Esophagus (tissue), 2 donors: ENCODE data around the gene DARS2. TPM values are rescaled to one million over a fixed set of nuclear protein-coding genes. Genes with fewer than 3 reads are reported as not detected.
A peak's percentile ranks its signal among the peaks of the same experiment; 100 is the strongest.
"Not testable (repeated sequence)": the region's sequence is repeated elsewhere in the genome, so short reads cannot be mapped to it uniquely, and the experiment has no call there.

Source experiments
- H3K27ac ChIP-seq, 2 donors: one replicate each; pipeline ENCODE4 v1.5.1; 2013; ENCODE audit warnings: low read depth in 2 of 2, mild to moderate bottlenecking in 2 of 2, inconsistent platforms in 1 of 2, low read length in 1 of 2, moderate library complexity in 1 of 2
- H3K27me3 ChIP-seq, 2 donors: one replicate each; pipeline ENCODE4 v1.6.1; 2013; ENCODE audit warnings: low read length in 2 of 2, control low read depth in 1 of 2, mild to moderate bottlenecking in 1 of 2; ENCODE audit not compliant: insufficient read depth in 2 of 2, control insufficient read depth in 1 of 2
- H3K36me3 ChIP-seq, 2 donors: one replicate each; pipeline ENCODE4 v1.6.1; 2013; ENCODE audit warnings: low read length in 1 of 2; ENCODE audit not compliant: control insufficient read depth in 2 of 2, insufficient read depth in 2 of 2
- H3K4me1 ChIP-seq, 2 donors: one replicate each; pipeline ENCODE4 v1.6.1; 2013; ENCODE audit warnings: low read length in 1 of 2; ENCODE audit not compliant: control insufficient read depth in 2 of 2, insufficient read depth in 2 of 2
- H3K4me3 ChIP-seq, 2 donors: one replicate each; pipeline ENCODE4 v1.5.1; 2013; ENCODE audit warnings: low read length in 2 of 2, mild to moderate bottlenecking in 2 of 2, low read depth in 1 of 2, moderate library complexity in 1 of 2
- H3K9me3 ChIP-seq, 2 donors: one replicate each; pipeline ENCODE4 v1.6.1; 2013; ENCODE audit warnings: mild to moderate bottlenecking in 2 of 2, low read depth in 1 of 2, low read length in 1 of 2, moderate library complexity in 1 of 2; ENCODE audit not compliant: control insufficient read depth in 2 of 2, insufficient read depth in 1 of 2
- WGBS, 2 donors: extraction: QIAGEN DNeasy Blood & Tissue Kit; methylation state at CpG; one replicate each; pipeline ENCODE4 v1.1.7; 2013; 5-methylcytosine and 5-hydroxymethylcytosine counted together
- polyA plus RNA-seq, 2 donors: library from polyadenylated mRNA; stranded (reverse); fragments of 200-250 nt; gene quantifications; one replicate each; pipeline ENCODE4 v1.2.3, GENCODE V29; 2013
- donor health status: healthy with polysubstance abuse.
- donor health status: Bipolar disorder and iron deficiency.

Gene DARS2
- 1 to 10 TPM; 6.4 to 7.9 TPM for polyA plus RNA-seq

GRCh38 chr1:173824315-173825081 lies at the start of gene DARS2, which contains the start of gene CENPL:
Gene DARS2, plus strand, starts transcription at chr1:173824673. Its CDS starts 557 bp downstream, at chr1:173825230.
Gene CENPL, minus strand, starts transcription at chr1:173824883. Its CDS starts 13,584 bp downstream, at chr1:173811299.
- WGBS, 2 donors = 0% methylated on average over 55 of the region's 55 CpGs
- no peaks in the 10 kb centered on the region for H3K4me1 ChIP-seq

DNA sequence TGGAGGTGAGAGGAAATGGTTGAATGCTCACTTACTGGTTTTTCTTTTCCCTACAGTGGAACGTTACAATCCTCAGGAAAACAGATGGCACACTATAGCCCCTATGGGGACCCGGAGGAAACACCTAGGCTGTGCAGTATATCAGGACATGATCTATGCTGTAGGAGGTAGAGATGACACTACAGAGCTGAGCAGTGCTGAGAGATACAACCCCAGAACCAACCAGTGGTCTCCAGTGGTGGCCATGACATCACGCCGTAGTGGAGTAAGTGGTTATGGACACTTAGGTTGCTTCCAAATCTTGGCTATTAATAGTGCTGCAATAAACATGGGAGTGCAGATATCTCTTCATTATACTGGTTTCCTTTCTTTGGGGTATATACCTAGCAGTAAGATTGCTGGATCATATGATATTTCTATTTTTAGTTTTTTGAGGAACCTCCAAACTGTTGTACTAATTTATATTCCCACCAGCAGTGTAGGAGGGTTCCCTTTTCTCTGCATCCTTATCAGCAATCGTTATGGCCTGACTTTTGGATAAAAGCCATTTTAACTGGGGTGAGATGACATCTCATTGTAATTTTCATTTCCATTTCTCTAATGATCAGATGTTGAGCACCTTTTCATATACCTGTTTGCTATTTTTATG lies 48.8 kb upstream of the DARS2 start:
- Histone ChIP-seq H3K4me3 (no peak overlapping the region), H3K36me3 (peaks cover 5 to 7% of the 10 kb centered on the region in 2 donors), H3K27ac (no peak overlapping the region), H3K4me1 (no peaks in the 10 kb centered on the region), H3K27me3 (no peaks in the 10 kb centered on the region), H3K9me3 (no peaks in the 10 kb centered on the region)
- WGBS, 2 donors = 91 to 97% methylated on average over 5 of the region's 5 CpGs

More at GRCh38 chr1:173824315-173825081, at the start of gene DARS2, which contains the start of gene CENPL:
- Histone ChIP-seq H3K4me3 (peak within 1 kb of the TSS; percentile 71 to 97), H3K27me3 (no peaks in the 10 kb centered on the region), H3K36me3 (no peaks in the 10 kb centered on the region), H3K9me3 (no peaks in the 10 kb centered on the region), H3K27ac (peak within 1 kb of the TSS; percentile 89 to 98)

DNA sequence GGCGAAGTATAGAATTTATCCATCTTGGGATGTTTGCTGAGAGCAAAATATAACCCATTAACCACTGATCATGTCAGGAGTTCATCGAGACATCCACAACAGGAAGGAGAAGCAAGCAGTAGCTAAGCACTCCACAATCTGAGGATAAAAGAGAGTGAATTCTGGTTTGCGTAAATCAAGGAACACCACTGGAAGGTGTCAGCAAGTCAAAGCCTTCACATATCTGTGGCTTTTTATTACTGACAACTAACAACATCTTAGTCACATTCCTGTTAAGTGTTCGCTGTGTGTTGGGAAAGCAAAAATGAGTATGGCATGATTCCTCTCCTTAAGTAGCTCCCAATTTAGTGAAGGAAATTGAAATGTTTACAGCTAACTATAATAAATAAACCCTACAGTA lies 44.5 kb upstream of the DARS2 start:
- H3K9me3 ChIP-seq = no peaks in the 10 kb centered on the region
- WGBS, 2 donors = 96 to 98% methylated on average over 4 of the region's 4 CpGs
- H3K27ac ChIP-seq = no peak overlapping the region
- H3K27me3 ChIP-seq = no peaks in the 10 kb centered on the region
- no peaks in the 10 kb centered on the region for H3K4me1 ChIP-seq
- H3K4me3 ChIP-seq = no peak overlapping the region
- H3K36me3 ChIP-seq = peaks cover 11 to 13% of the 10 kb centered on the region in 2 donors

- Histone ChIP-seq H3K9me3 (no peaks in the 10 kb centered on the region), H3K4me1 (no peaks in the 10 kb centered on the region), H3K27me3 (no peaks in the 10 kb centered on the region), H3K27ac (no peak overlapping the region), H3K4me3 (no peak overlapping the region), H3K36me3 (peaks cover 5 to 6% of the 10 kb centered on the region in 2 donors)
- 95% methylated on average over 7 of the region's 7 CpGs for WGBS, 2 donors
These were observed 39.5 kb upstream of the DARS2 start for GRCh38 chr1:173784997-173785396.

- no peaks in the 10 kb centered on the region for H3K36me3 ChIP-seq
- WGBS, 2 donors = 95 to 97% methylated on average over 2 of the region's 2 CpGs
- H3K4me1 ChIP-seq = no peaks in the 10 kb centered on the region
- no peak overlapping the region for H3K27ac ChIP-seq
- no peaks in the 10 kb centered on the region for H3K27me3 ChIP-seq
- H3K4me3 ChIP-seq = no peak overlapping the region
- no peaks in the 10 kb centered on the region for H3K9me3 ChIP-seq
These were observed 34.6 kb upstream of the DARS2 start for GRCh38 chr1:173789841-173790240.

DNA sequence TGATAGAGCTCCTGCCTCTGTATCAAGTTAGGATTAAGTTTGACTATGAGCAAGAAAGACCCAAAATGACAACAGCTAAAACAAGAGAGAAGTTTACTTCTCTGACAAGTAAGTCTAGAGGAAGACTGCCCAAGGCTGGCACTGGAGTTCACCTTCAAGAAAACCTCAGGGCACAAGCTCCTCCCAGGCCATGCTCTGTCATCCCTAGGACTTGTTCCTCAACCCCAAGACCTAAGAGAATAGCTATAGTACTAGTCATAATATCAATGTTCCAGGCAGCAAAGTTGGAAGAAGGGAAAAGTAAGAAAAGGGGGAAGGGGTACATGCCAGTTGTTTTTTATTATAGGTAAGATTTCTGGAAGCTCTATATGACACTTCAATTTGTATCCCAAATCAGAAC lies 26.4 kb upstream of the DARS2 start:
- Histone ChIP-seq H3K27me3 (no peaks in the 10 kb centered on the region), H3K27ac (no peak overlapping the region), H3K36me3 (no peaks in the 10 kb centered on the region), H3K4me1 (no peaks in the 10 kb centered on the region), H3K9me3 (no peaks in the 10 kb centered on the region), H3K4me3 (no peak overlapping the region)

GRCh38 chr1:173799995-173800394 lies 24.5 kb upstream of the DARS2 start:
- 98 to 100% methylated on average over 1 of the region's 1 CpG for WGBS, 2 donors
- H3K4me3 ChIP-seq = not testable (repeated sequence)

GRCh38 chr1:173802961-173803360 lies 21.5 kb upstream of the DARS2 start:
- H3K36me3 ChIP-seq = no peaks in the 10 kb centered on the region
- no peaks in the 10 kb centered on the region for H3K4me1 ChIP-seq
- H3K27ac ChIP-seq = no peak overlapping the region
- no peaks in the 10 kb centered on the region for H3K9me3 ChIP-seq
- no peaks in the 10 kb centered on the region for H3K27me3 ChIP-seq
- WGBS, 2 donors = 94 to 95% methylated on average over 2 of the region's 2 CpGs
- H3K4me3 ChIP-seq = no peak overlapping the region

More at GRCh38 chr1:173799995-173800394, 24.5 kb upstream of the DARS2 start:
- H3K36me3 ChIP-seq, H3K4me1 ChIP-seq, H3K27me3 ChIP-seq, H3K27ac ChIP-seq, H3K9me3 ChIP-seq: not testable (repeated sequence)

DNA sequence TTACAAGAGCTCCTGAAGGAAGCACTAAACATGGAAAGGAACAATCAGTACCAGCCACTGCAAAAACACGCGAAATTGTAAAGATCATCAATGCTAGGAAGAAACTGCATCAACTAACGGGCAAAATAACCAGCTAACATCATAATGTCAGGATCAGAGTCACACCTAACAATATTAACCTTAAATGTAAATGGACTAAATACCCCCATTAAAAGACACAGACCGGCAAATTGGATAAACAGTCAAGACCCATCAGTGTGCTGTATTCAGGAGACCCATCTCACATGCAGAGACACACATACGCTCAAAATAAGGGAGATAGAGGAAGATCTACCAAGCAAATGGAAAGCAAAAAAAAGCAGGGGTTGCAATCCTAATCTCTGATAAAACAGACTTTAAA lies 10.8 kb upstream of the DARS2 start:
- H3K9me3 ChIP-seq, H3K27me3 ChIP-seq, H3K36me3 ChIP-seq, H3K4me1 ChIP-seq, H3K4me3 ChIP-seq, H3K27ac ChIP-seq: not testable (repeated sequence)
- 96 to 99% methylated on average over 5 of the region's 5 CpGs for WGBS, 2 donors
